Bronchial epithelial cell (primary cell): ENCODE data around the gene ZBP1. TPM values are rescaled to one million over a fixed set of nuclear protein-coding genes. Genes with fewer than 3 reads are reported as not detected.

Experiments used
- DNase-seq: peaks from one replicate; pipeline ENCODE4 v3.0.0-alpha.2; 2010; ENCODE audit warnings: low read depth
- FAIRE-seq: peaks from 2 replicates; lab custom pipeline; 2011; peaks lifted over from hg19 to GRCh38; lab: Jason Lieb, UNC
- H3K27me3 ChIP-seq: 2 replicates; pipeline ENCODE4 v1.5.1; 2011; ENCODE audit warnings: low read length; ENCODE audit not compliant: control insufficient read depth, insufficient read depth
- H3K36me3 ChIP-seq: 2 replicates; pipeline ENCODE4 v1.5.1; 2011; ENCODE audit warnings: low read length; ENCODE audit not compliant: control insufficient read depth, insufficient read depth
- H3K4me3 ChIP-seq: 2 replicates; pipeline ENCODE4 v1.5.1; 2011; ENCODE audit warnings: mild to moderate bottlenecking, low read depth, low read length, control low read depth
- CTCF ChIP-seq: IDR thresholded peaks from 2 replicates; pipeline ENCODE4 v1.5.1; 2011; ENCODE audit warnings: mild to moderate bottlenecking, moderate library complexity, low read length, control low read depth, inconsistent platforms; ENCODE audit not compliant: insufficient read depth, severe bottlenecking
- total RNA-seq: library from RNA; depleted of rRNA; stranded (reverse); fragments of >200 nt; gene quantifications from 2 replicates; pipeline ENCODE4 v1.2.1, GENCODE V29; 2014

The ZBP1 gene
- total RNA-seq, 1 donor from 2014 or later, result not detected

GRCh38 chr20:57605045-57605444 is 15.2 kb downstream of the ZBP1 start:
- DNase-seq (no peak), FAIRE-seq (no peak)
- TF ChIP-seq CTCF, result no peak
- H3K36me3 ChIP-seq, result no peaks in the 10 kb centered on the region
- H3K4me3 ChIP-seq, result no peak overlapping the region
- peaks cover 16% of the 10 kb centered on the region for H3K27me3 ChIP-seq

GRCh38 chr20:57603120-57603519 is 17.1 kb downstream of the ZBP1 start:
- DNase-seq, result no peak
- TF ChIP-seq CTCF, result no peak
- Histone ChIP-seq H3K36me3 (no peaks in the 10 kb centered on the region), H3K27me3 (peaks cover 11% of the 10 kb centered on the region), H3K4me3 (no peak overlapping the region)
- no peak for FAIRE-seq

GRCh38 chr20:57601737-57602136 is 18.5 kb downstream of the ZBP1 start:
- DNase-seq (no peak), FAIRE-seq (no peak)
- Histone ChIP-seq H3K4me3 (no peak overlapping the region), H3K27me3 (peaks cover 9% of the 10 kb centered on the region), H3K36me3 (no peaks in the 10 kb centered on the region)
- no peak for TF ChIP-seq CTCF

GRCh38 chr20:57601211-57601570 is 19.0 kb downstream of the ZBP1 start:
- no peak for FAIRE-seq
- H3K36me3 ChIP-seq, result no peaks in the 10 kb centered on the region
- DNase-seq, result no peak
- peaks cover 4% of the 10 kb centered on the region for H3K27me3 ChIP-seq
- H3K4me3 ChIP-seq, result no peak overlapping the region
- TF ChIP-seq CTCF, result no peak

DNA sequence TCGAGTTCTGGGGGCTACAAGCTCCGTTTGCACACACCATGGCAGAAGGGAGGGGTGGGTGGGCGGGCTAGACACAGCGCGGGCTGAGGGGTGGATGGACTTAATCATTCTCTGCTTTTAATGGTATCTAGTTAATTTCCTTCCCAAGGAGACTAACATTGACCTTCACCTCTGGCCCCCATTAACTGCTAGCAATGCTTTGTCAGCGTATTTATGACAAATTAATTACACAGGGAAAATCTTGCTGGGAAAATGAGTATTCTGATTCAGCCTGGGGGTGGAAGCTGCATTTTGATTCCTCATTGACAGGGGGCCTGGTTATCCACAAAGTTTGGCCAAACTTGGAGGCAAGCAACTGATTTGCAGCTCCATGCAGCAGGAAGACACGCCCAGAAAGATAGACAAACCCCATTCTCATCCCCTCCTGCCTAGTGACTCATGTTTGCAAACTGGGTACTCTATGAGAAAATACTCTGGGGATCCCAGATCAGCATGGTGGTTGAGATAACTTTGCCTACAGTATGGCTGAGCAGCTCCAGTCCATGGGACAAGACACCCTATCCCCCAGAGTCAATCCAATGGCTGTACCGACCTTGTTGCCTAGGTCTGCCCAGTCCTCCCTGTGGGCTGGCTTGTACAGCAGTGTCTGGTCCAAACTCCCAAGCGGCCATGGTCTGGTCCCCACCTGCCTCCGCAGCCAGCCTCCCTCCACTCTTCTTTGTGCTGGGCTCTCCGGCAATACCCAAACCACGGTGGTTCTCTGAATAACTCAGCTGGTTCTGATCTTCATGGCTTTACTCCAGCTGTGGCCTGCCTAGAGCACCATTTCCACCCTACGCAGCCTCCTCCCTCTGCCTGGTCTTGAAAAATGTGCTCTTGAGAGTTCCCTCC is 19.7 kb downstream of the ZBP1 start:
- DNase-seq, result no peak
- peaks cover 4% of the 10 kb centered on the region for H3K27me3 ChIP-seq
- no peak for TF ChIP-seq CTCF
- no peak overlapping the region for H3K4me3 ChIP-seq
- FAIRE-seq, result no peak
- H3K36me3 ChIP-seq, result no peaks in the 10 kb centered on the region

GRCh38 chr20:57598491-57598890 is 21.7 kb downstream of the ZBP1 start:
- Histone ChIP-seq H3K36me3 (no peaks in the 10 kb centered on the region), H3K27me3 (peaks cover 4% of the 10 kb centered on the region), H3K4me3 (no peak overlapping the region)
- DNase-seq (no peak), FAIRE-seq (no peak)
- TF ChIP-seq CTCF, result no peak
